ENCODE measurements around the gene LEPR. TPM values are rescaled to one million over a fixed set of nuclear protein-coding genes. Genes with fewer than 3 reads are reported as not detected.

LEPR gene
- polyA plus RNA-seq, 3 donors, result 7.7 to 10.9 (median 7.9) TPM

DNA sequence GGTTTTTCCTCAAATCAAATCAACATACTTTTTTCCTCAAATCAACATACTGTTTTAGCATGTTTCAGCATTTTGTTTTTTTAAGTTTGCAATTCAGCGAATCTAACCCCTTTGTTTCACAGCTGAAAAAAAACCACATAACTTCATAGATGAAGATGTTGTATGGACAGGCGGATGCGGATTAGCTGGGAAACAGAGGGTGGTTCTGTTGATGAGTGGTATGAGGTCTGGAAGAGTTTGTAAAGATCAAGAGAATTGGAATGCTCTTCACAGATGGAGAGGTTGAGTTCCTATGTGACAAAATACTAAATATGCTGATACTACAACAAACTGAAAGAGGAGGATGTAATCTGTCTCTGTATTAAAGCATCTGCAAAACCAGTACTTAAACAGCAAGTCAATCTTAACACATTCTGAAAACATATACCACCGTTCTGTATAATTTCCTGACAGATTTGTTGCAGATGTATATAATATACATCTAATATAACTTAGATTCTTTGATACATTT, 10.6 kb upstream of the LEPR start:
- no peak for DNase-seq

DNA sequence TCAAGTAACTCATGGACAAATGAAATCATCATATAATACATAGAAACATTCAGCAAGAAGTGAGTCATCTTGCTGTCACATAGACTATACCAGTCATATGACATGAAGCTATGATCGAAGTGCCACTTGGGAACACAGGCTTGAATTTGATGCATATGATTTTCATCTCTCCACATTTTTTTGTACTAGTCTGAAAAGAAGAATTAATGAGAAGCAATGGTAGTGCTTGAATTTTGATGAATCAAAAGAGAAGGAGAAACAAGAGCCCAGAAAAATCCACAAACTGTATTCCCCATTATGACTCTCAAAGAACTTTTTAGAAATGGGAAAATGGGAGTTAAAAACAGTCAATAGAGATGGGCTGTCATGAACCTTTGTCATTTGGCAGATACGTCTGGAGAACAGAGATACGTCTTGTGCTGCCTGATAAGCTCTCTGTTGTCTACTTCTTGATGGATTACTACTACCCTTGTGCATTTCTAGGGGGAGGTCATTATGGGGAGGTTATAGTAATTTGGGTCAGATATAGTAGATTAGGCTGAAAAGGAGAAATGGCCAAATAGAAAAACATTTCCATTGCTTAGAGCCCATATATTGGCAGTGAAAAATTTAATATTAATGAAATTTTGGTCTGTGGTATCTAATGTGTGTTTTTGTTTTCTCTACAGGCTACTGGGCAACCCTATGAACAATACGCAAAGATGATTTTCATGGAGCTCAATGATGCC, 8.0 kb upstream of the LEPR start:
- no peak for DNase-seq

DNA sequence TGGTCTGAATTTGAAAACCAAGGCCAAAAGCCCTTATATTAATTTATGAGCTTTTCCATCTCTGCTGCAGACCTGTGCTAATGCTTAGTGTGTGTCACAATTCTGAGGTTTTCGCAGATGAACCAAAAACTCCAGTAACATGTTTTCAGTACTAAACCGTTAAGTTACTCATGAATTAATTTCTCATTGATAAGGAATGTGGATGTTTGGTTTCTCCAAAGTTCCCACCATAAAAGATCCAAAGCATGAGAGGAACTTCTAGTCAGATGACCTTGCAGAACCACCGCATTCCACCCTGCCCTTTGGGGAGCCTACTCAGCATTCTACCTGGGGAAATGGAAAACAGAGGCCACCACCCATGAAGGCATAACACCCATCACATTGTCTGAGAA, 7.5 kb upstream of the LEPR start:
- no peak for DNase-seq

DNA sequence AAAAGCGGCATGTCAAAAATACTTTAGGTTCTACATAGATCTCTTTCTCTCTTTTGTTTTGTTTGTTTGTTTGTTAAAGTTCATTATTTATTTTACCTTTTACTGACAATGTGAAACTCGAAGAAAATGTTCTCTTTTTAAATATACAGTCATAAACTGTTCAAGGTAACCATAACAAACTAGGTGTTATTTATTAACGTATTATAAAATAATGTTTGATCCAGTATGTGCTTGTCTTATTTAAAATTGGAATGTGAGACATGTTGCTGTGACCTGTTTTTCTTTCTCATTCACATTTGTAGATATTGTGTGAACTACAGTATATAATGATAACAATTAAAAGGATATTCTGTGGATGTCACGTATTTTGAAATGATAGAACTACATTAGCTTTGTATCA, 5.9 kb upstream of the LEPR start:
- DNase-seq, result no peak

DNA sequence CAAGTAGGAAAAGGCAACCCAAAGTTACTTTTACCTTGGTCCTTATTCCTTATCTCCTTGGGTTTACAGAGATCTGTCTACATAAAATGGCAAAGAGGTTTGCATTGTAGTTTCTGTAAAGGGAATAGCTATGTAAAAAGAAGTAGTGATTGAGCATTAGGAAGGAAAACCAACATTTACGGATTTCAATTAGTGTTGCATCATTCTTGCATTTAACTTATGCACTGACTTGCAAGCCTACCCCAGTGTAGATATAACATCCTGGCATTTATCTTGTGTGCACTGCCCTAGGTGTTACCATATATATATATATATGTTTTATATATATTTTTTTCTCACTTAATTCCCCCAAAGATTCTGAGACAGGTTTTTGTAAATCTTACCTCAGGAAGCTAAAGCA, 3.7 kb upstream of the LEPR start:
- no peak for DNase-seq

DNA sequence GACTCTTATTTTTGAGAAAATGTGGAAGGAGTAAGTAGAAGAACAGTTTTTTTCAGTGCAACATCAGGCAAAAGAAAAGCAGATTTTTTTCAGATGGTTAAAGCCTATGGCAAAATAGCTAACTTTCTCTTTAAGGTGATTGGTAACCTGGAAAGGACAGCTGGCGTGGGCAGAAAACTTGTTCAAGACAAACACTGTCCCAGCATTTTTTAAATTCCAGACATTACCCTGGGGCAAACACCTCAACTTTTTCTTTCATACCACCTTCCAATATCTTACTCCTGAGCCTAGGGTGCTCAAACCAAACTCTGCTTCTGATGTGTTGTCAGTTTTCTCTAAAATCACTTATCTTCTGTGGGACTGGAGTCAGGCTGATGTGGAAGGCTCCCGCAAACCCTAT, 2.7 kb upstream of the LEPR start:
- DNase-seq, result no peak

DNA sequence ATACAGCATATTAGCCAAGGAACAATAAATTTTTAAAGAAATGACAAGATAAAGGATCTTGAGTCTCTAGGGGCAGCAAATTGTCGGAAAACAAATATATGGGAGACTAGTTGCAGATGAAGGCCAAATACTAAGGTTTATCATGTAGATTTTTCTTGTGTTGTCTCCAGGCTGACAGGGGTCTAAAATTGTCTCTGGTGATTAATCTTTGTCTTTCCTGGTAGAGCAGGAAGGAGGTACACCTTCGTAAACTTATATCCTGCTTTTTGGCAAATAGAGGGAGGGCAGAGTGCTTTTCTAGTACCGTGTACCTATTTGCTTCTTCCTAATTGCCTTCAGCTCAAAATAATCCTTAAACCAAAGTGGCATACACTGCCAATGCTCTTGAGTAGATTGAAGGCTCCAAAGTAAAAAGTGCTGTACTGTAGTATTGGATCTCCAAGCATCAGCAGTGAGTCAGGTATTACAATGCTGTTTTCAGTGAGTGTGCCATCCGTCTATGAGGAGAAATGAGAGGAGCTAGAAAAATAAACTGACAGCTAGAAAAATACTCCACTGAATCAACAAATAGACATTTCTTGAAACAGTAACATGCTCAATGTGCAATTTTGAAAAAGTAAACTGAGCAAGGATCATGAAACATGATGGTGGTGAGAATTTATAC, 1.8 kb upstream of the LEPR start:
- no peak for DNase-seq

DNA sequence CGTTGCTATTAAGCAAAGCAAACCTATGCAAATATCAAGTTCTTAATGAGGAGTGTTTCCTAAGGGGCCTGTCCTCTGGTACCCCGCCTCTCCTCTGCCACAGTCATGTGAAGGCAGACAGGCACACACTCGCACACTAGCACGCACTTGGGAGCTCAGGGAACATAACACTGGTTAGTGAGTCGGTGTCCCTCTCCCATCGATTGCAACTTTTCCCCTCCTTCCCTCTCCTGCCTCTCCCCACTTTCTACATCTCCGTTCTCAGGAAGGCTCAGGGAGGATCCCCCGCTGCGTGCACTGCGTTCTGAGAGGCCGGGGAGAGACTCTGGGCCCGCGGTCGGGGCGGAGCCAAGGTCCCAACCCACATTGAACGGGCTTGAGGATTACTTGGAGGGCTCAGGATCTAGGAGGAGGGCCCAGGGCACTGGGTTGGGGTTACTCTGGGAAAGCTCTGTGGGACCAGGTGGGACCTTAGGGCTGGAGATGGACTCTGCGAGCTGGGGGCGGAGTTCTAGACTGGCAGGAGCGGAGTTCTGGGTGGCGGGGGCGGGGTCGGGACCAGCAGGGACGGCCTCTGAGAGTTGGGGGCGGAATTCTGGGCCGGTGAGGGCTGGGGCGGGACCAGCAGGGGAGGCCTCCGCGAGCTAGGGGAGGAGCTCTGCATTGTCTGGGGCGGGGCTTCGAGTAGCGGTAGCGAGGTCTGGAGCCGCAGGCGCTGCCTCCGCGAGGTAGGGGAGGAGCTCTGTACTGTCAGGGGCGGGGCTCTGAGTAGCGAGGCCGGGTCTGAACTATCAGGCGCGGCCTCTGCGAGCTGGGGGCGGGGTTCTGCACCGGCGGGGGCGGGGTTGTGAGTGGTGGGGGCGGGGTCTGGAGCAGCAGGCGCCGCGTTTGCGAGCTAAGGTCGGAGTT, 533 bp upstream of the LEPR start:
- DNase-seq, result peak; percentile 97

DNA sequence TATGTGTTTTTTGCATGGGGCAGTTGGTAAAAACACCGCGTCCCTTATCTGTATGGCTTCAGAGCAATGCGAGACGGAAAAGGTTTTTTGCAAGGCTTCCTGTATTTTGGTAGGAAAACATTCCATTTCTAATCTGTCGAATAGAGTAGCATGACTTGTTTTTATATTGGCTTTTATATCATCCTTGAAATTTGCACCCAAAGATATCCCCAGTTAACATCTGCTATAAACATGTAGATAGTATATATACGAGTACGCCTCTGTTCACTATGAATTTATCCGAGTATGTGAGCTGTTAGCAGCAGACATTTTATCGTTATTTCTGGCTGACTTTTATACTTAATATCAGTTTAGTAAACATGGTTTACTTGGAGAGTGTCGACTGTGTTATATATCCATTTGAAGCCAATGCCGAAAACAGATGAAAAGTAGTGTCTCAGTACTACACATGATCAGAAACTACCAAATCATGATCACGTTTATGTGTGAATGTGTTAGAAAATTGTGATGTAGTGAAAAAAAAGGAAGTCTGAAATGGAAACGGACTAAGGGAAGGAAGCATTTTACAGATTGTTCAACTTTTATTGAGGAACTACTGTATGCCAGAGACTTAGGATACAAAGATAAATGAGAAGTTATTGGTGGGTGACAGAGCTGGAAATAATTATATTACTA, 1.0 kb downstream of the LEPR start:
- no peak for DNase-seq

DNA sequence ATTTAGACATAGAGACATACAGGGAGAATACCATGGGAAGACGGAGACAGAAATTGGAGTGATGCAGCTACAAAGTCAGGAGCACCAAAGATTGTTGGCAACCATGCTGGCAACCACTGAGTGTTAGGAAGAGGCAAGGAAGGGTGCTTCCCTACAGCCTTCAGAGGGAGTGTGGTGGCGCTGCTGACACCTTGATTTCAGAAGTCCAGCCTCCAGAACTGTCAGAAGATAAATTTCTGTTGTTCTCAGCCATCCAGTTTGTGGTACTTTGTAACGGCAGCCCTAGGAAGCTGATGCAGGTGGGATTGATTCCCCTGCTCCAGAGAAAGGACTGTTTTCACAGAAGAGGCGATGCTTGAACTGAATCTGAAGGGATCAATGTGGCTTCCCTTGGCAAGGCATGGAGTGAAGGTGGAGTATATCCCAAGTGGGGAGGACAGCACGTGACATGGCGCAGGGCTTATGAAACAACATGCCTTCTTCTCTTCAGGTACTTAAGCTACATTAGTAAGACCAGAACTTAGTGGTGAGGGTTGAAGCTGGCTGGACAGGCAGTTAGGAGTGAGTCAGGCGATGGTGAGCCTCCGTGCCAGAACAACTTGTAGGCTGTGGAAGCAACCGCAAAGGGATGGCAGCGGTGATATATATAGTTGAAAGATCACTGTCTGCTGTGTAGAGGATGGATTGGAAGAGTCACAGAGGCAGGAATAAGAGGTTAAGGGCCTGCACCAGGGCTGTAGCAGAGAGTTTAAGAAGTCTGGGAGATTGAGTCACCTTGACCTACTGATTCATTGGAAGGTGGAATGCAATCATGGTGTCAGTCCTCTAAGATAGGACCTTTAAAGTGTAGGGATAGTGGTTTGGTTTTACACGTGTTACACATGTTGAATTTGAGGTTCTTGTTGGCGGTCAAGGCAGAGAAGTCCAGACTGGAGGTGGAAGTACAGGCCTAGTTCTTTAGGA, 2.1 kb downstream of the LEPR start:
- no peak for DNase-seq

DNA sequence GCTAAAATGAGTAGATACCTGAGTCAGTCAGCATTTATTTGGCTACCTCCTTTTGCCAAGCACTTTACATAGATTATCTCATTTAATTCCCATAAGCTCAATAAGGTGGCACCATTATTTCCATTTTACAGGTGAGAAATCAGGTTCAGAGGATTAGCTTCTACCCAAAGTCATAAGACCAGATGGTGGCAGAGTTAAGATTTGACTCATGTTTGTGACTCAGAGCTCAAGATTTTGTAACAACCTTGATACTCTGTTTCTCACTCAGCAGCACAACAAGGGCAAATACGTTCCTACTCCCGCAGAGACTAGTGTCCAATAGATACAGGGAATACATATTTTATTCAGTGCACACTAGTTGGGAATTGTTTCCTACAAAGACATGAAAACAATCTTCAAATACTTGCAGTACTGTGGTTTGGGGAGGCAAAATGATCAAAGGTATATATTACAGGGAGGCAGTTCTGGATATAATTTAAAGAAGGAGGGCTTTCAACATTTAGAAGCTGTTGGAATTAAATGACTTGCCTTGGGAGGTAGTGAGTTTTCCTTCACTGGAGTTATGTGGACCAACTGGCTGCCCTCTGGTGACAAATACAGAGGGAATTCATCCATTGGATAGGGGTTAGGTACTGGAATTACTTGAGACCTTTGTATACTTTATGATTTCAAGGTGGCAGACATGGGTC, 3.6 kb downstream of the LEPR start:
- DNase-seq, result no peak

DNA sequence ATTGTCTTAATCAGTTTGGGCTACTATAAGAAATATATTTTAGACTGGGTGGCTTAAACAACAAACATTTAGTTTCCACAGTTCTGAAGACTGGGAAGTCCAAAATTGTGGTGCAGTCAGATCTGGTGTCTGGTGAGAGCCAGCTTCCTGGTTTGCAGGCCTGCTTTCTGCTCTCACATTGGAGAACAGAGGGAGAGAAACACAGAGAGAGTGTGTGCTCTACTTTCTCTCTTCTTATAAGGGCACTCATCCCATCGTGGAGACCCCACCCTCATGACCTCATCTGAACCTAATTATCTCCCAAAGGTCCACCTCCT, 4.1 kb downstream of the LEPR start:
- no peak for DNase-seq

DNA sequence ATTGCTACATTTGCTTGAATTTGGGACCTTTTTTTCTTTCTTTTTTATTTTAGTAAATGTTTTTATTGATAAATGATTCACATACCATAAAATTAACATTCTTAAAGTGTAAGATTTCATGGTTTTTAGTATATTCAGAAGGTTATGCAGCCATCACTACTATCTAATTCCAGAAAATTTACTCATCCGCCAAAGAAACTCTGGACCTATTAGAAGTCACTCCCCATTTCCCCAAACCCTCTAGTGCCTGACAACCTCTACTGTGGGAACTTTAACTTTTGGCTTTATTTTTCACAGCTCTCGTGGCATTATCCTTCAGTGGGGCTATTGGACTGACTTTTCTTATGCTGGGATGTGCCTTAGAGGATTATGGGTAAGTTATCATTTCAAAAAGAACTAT, 4.5 kb downstream of the LEPR start:
- no peak for DNase-seq

DNA sequence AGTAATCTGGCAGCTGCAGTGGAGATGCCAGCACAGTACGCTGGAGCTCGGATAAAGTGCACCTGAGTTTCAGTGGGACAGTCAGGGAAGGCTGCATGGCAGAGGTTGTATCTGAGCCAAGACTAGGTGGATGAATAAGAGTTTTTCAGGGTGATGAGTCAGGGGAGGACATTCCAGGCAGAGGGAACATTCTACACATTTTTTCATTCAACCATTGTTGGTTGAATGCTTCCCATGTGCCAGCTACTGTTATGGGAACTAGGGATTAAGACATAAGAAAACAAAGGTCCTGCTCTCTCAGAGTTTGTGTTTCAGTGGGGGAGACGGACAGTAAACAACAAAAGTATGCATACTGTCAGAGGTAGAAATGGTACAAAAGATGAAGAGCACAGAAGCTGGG, 5.2 kb downstream of the LEPR start:
- DNase-seq, result no peak

DNA sequence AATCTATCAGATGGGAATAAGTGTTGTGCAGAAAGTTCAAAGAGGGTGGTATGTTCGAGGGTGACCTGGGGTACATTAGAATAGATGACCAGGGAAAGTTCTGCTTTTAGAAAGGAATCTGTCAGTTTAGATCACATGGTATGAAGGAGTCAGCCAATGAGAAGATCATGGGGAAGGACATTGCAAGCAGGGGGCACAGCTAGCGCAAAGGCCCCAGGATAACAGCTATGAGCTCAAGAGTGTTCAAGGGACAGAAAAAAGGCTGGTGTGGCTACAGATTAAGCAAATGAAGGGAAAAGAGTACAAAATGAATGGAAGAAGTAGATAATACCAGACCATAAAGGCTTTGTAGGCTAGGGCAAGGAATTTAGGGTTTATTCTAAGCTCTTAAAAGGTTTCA, 8.6 kb downstream of the LEPR start:
- no peak for DNase-seq

DNA sequence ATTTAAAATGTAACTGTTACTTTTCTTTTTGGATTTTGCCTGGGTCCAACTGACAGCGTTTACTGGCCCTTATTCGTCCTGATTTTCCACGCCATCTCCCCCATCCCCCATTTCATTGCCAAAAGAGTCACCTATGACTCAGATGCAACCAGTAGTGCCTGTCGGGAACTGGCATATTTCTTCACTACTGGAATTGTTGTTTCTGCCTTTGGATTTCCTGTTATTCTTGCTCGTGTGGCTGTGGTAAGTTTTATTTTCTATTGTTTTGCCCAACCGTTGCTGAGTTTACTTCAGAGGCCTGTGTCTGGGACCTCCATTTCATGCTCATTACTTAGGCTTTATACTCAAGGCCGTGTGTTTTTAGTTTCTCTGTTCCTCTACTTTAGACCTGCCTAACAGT, 9.3 kb downstream of the LEPR start:
- DNase-seq, result no peak

DNA sequence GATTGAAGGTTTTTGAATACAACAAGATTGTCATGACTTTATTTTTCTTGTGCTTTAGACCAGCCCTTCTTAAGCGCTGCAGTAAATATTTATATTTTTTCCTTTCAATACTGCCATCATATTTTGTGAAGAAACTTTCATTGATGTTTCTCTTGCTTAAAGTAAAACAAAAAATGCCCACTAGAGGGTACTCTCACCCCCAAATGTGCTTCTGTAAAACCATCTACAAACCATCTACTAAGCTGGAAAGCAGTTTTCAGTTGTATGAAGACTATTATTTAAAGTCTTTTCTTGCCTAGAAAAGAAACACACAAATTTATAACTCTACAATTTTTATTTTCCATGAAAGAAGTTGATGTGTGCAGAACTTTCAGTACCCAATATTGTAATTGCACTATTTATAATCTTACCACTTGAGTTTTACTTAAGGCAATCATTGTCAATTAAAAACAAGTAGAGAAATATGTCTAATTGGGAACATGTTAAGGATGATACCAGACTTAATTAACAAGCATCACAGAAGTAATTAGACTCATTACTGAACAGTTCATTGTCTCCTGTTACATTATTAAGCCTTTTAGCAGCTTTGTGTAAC, 10.7 kb downstream of the LEPR start:
- DNase-seq, result no peak

DNA sequence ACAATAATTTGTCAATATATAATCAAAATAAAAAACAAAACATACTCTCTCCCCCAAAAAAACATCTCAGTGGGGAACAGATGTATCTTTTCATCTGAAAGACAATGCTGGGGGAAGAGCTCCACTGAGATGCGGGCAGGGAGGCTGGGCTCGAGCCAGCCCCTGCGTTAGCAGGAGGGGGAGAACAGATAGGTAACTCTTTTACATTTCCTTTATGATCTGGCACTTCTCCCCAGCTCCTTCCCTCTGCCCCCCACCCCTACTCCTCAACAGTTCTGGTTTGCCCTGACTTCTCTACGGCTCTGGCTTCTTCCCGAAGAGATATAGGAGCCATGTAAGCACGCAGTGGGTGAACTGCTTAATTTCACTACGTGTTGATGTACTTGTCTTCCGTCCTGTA, 12.4 kb downstream of the LEPR start:
- no peak for DNase-seq

DNA sequence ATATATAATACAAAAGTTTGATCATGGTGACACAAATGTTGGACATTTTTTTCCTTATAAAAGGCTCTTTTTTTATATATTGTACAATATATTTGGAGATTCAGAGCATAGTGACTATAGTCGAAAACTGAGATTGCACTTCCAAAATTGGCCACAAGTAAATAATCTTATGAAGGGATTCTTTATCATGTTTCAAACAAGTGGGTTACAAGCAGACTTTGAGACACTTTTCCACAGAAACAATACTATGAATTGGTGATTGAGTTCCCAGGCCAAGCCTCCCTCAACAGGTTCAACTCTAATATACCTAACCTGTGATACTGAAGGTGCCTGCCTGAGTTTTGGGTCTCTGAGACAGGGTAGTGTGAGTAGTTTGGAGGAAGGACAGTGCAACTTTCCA, 13.8 kb downstream of the LEPR start:
- DNase-seq, result no peak

DNA sequence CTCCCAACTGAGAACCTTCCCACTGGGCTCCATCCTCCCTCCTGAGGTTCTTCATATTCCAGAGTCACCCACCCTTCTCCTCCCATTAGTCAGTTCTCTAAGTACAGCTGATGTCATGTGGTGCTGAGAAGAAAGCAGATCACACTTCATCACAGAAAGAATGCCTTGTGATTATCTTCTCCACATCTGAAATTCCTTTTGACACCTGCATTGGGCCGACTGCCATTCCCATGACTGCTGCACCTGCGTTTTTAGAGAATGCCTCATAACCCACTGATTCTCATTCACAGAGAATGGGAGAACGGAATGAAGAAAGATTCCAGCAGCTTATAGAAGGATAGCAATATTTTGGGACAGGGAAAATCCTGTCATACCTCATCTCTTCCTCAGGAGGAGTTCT, 14.3 kb downstream of the LEPR start:
- DNase-seq, result no peak

Data from renal pelvis (tissue), 4 donors.